Raji (cell line): Measurements from ENCODE around the gene CCBE1.

ENCODE experiments used
- POLR2A ChIP-seq: IDR thresholded peaks from 2 replicates; pipeline ENCODE4 v1.6.1; 2011; ENCODE audit warnings: low read depth, low read length, control low read depth; ENCODE audit not compliant: insufficient read depth

CCBE1 gene

DNA sequence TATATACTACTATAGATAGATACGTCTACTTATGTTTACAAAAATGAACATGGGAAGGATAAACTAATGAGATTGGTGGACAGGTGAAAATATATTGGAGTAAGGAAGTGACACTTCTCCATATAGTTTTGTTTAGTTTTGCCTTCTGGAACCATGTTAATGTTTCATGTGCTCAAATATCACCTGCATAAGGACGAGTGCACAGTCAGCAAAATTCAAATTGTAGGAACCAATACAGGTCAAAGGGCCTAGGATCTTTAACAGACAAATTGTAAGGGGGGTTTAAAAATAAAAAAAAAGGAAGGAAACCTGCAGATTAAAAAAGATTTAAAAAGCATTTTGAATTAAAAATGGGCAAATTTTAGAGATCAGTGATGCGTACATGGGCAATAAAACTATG lies 104.6 kb downstream of the CCBE1 start:
- TF ChIP-seq POLR2A: no peak

DNA sequence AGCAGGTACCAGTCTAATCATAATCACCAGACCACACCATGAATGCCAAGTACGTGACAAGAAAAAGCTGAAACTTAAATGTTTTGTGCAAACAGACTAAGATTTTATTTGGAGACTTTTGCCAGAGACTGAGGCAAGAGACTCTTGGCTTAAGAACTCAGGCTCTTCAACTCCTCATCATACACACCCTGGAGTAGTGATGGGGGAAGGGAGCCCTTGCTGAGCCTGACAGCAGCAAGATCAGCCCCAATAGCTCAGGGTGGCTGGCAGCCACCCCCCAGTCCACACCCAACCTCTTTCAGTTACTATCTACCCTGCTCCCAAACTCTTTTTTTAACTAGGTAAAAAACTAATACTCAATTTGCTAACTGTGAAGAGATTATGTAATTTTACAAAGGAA lies 114.8 kb downstream of the CCBE1 start:
- TF ChIP-seq POLR2A: no peak

DNA sequence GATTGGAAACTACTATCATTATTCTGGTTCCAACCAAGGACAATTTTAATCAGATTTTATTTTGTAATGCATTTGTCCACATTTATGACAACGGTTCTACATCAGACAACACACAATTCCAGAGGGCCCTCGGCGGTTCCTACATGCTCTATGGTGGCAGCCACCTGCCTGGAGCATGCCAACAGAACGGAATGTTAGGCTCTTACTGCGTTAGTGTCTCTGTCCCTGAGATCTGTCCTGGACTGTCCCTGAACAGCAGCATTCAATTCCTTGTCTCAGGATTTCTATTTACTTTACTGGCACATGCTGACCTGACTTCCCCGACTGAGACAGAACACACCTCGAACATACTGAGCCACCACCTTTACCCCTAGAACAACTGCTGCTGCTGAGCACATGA lies 117.7 kb downstream of the CCBE1 start:
- TF ChIP-seq POLR2A: no peak

DNA sequence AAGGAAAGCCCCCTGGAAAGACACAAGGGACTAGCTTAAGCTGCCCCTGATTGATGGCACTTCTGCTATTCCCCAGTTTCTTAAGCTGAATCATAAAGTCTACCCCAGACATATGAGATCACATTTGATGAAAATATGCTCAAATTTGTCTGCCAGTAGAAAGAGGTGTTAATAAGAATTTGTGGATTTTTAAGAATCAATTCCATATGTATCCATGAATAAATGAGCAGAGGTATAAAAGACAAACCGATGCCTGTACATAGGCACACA lies 119.9 kb downstream of the CCBE1 start:
- TF ChIP-seq POLR2A: no peak

DNA sequence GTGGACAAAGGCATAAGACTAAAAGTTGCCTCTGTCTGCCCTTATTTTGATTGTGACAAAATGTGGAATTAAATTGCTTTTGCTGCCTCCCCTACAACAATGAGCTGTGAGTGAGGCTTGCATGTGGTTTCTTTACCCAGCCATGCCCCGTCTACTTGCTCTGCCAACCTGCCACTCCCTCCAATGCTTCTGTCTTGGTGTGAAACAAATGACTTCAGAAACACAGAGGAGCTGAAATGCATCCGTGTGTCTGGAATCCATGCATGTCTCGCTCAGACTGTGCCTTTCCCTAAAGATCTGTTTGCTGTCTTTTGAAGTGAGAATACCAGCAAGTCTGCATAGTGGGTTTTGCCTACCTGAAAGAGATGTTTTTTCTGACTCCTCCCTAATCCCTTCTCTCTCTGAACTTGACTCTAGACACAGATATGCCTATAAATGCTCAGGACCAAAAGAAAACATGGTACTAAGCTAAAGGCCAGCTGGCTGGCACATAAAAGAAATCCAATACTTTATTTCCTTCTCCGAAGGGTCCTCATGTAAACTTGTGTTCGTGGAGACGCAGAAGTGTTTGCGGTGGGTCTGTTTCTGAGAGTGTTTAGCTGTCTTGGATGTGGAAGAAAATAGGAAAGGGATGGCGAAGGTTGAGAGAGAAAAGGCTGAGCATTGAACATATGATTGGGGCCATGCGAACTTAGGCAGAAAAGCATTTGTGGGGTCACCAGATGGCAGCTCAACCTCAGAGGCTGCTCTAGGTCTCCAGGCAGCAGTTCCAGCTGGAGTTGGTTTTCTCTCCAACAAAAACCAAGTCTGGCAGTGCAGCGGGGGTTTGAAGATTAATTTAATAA lies 120.5 kb downstream of the CCBE1 start:
- no peak for TF ChIP-seq POLR2A

DNA sequence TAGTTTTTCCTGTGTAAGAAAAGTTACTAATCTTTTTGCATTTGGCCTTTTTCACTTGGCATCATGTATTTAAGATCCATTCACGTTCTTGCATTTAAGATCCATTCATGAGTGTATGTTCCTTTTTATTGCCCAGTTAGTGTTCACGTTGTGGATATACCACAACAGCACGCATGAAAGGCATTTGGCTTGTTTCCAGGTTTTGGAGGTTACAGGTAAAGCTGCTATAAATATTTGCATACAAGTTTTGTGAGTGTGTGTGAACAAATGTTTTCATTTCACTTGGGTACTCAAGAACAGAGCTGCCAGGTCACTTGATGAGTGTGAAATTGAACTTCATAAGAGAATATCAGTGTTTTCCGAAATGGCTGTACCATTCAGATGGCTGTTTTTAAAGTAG lies 121.2 kb downstream of the CCBE1 start:
- no peak for TF ChIP-seq POLR2A

DNA sequence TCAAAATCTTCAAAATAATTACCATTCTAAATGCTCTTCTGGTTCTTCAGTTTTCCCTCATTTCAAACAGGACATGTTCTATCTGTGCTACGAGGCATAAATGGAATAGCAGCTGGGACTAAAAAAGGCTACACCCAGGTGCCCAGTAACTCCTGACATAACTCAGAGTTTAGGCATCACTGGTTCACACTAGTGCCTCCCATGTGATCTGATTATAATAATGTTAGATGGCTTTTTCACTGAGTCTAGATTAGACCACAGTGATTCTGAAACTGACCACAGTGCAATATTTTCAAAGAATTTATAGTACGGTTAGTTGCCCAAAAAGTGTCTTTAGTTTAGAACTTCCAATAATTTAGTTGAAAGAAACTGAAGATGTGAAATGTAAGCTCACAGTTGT lies 123.3 kb downstream of the CCBE1 start:
- TF ChIP-seq POLR2A: no peak

DNA sequence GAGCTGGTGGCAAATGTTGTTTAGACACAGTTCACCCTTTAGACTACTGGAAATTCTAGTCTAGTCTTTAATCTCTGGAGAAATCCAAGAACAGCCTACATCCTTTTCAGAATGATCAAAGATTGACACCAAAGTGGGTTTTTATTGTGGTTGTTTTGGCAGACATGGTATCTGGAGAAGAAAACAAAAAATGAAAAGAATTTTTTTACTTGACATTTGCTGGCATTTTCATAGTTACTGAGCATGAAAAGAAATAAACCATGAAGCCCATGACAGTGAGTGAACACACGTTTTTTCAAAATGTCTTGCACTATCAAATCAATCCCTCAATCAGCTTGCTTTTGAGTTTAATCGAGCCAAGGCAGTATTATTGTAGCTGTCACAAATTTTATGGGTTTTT lies 125.3 kb downstream of the CCBE1 start:
- TF ChIP-seq POLR2A: no peak

DNA sequence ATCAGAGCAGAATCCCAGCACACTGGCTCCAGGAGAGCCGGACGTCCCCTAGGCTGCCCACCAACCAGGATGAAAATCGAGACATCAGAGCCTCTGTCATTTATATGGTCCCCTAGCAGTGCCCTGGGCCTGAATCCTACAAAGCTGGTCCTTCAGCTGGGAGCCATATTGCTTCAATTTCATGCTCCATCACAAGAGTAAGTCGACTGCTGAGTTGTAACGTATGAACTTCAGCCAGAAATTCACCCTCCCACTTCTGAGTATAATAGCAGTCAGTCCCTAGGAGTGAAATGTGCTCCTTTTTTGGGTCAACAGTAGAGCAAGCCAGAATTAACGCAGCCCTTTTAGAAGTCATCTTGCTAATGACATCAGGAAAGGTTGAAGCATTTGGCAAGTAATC lies 126.4 kb downstream of the CCBE1 start:
- TF ChIP-seq POLR2A: no peak

DNA sequence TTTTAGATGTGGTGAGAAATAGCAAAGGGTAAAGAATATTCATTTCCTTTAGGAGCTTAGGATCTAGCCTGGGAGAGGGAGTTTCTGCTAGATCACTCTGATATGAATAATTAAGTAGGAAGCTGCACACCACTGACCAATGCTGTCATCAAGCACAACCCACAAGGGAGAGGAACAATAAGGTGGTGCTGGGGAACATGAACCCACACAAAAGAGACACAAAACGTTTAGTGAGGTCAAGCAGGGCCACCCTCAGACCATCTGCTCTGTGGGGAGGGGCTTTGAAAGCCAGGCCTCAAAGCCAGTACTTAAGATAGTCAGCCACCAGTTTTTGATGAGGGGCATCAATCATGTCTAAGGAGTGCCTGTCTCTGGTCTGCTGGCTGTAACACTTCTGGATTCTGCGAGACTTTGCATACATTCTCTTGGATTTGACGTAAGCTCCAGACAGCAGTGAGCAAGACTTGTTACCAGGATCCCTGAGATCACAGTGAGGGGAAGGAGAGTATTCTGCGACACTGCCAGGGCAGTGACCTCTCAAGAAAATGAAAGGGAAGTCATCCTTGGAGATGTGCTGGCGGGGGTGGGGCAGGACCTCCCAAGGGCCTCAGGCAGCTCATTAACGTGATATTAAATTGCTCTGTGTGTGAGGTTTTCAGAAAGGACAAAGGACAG lies 127.0 kb downstream of the CCBE1 start:
- TF ChIP-seq POLR2A: no peak

DNA sequence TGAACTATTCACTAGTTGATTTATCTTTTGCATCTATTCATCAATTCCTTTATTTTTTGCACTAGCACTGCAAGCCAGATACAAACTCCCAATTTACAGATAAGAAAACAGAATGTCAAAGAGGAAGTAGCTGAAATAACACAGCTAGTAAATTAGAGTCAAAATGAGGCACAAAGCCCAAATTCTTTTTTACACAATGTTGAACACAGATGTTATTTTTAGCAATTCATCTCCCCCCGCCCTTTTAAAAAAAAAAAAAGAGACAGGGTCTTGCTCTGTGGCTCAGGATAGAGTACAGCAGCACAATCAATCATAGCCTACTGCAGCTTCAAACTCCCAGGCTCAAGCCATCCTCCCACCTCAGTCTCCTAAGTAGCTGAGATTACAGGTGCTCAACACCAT lies 127.8 kb downstream of the CCBE1 start:
- TF ChIP-seq POLR2A: no peak

DNA sequence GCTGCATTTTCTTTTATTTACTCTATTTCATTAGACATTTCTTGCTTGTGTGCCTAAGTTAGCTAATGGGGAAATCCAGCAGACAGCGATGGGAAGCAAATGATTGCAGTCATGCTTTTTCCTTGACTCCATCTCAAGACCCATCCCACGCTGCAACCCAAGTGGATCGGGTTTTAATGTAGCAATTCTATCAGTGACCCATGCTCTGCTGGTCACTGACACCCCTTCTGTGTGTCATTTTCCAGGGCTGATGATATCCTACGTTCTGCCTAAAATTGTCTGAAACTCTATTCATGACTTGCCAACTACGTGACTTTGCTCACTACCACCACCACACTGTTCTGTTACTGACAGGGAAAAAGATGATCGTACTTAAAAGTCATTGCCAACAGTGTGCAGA lies 129.8 kb downstream of the CCBE1 start:
- no peak for TF ChIP-seq POLR2A

DNA sequence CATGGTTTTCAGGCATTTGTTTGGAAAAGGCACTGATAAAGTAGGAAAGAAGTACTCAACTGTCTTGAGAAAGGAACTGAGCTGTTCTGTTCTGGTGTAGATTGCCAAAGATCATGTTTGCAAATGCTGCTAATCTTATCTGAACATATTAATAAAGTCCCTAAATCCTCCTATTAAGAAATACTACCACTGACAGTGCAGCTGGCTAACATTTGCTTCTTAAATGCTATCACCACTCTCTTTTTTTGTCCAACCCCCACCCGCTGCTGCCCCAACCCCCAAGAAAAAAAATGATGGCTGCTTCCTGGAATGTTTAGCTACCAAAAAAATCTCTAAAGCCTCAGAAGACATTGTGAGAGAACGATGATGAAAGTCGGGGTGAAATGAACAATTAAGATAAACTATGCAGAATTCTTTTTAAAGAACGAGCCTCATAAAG lies 130.7 kb downstream of the CCBE1 start:
- no peak for TF ChIP-seq POLR2A

DNA sequence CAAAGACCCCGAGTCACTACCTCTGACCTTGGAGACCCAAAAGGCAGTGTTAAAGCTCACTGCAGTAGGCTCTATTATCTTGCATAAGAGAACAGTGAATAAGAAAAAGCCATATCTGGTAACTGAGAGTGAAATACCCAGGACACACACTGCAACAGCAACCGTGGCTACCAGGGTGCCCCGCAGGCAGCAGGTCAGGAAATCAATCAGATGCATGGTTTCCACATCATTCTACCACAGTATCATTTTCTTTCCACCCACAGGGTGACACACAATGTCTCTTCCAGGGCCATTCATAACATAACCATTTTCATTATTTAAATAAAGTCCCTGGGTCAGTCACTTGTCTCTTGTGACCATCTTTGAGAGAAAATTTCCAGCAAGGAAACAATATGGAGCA lies 131.3 kb downstream of the CCBE1 start:
- TF ChIP-seq POLR2A: no peak

DNA sequence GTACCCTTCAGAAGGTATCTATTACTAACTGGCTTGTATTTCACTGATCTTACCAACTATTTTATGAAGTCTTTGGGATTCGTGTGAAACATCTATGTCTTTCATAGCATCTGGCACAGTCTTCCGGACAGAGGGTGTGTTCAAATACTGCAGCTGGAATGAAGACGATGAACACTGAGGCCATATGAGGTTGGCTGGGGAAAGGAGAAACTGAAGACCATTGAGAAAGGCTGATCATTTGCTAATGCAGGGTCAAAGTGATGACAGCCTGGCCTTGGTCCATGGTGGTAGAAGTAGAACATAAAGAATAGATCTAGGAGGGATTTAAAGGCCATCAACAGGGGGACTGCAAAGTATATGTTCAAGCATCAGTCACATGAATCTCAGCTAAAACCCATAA lies 132.7 kb downstream of the CCBE1 start:
- no peak for TF ChIP-seq POLR2A

DNA sequence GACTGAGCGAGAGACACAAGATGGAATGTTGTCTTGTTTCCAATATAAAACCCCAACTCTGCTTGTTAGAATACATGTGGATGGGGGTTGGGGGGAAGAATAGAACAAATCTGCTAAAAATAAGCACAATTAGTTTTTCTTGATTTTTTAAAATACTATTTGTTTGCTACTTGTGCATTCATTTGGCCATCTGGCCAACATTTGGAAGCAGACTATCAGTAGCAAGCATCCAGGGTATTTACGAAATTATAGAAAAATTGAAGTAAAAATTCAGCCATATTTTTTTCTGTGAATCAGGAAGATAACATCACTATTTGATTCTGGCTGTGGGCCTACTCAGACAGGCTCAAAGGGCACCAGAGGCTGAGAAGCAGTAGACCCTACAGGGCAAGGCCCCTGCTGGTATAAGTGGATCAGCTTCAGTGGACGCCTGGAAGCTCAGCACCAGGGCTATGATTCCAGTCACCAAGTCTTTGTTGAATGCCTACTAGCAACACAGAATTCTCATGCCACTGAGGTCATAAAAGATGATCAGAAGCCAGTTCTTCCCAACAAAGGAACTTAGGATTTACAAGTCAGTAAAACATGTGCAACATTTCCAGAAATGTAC lies 133.9 kb downstream of the CCBE1 start:
- TF ChIP-seq POLR2A: no peak
